CD4-positive, alpha-beta memory T cell (primary cell): ENCODE results near the gene NACC2. TPM values are rescaled to one million over a fixed set of nuclear protein-coding genes. Genes with fewer than 3 reads are reported as not detected.
"Not testable (repeated sequence)": the region's sequence is repeated elsewhere in the genome, so short reads cannot be mapped to it uniquely, and the experiment has no call there.

Experiments
- CTCF ChIA-PET: fragments of 350-600 bp; sonication (Branson Sonifier 250); formaldehyde crosslinking; loops from one replicate; lab custom pipeline; 2021; ENCODE audit warnings: inconsistent platforms; ENCODE audit not compliant: partially characterized antibody; lab: Charles Lee
- POLR2A ChIA-PET: fragments of 350-600 bp; sonication (Branson Sonifier 250); formaldehyde crosslinking; loops from one replicate; lab custom pipeline; 2021; ENCODE audit not compliant: partially characterized antibody; lab: Charles Lee
- DNase-seq, 5 donors: peaks; one replicate each; pipeline versions ENCODE4 v3.0.0 to v3.0.0-alpha.2; 2020 to 2022; ENCODE audit warnings: mixed read lengths in 1 of 5
- H3K27ac ChIP-seq: one replicate; pipeline ENCODE4 v1.7.0; 2013; ENCODE audit warnings: low read depth, low read length
- H3K27me3 ChIP-seq: 2 replicates; pipeline ENCODE4 v1.7.0; 2013; ENCODE audit warnings: mild to moderate bottlenecking, low read length, moderate library complexity; ENCODE audit not compliant: insufficient read depth
- H3K36me3 ChIP-seq: 2 replicates; pipeline ENCODE4 v1.7.0; 2013; ENCODE audit warnings: mild to moderate bottlenecking, low read length, moderate library complexity; ENCODE audit not compliant: insufficient read depth
- H3K4me1 ChIP-seq: 2 replicates; pipeline ENCODE4 v1.7.0; 2013; ENCODE audit warnings: mild to moderate bottlenecking, low read length, moderate library complexity; ENCODE audit not compliant: insufficient read depth
- H3K4me3 ChIP-seq, 2 donors: one replicate each; pipeline ENCODE4 v1.7.0; 2013; ENCODE audit warnings: low read length in 2 of 2, mild to moderate bottlenecking in 1 of 2
- H3K9me3 ChIP-seq, 2 donors: one replicate each; pipeline ENCODE4 v1.7.0; 2013; ENCODE audit warnings: low read length in 2 of 2, control low read depth in 1 of 2; ENCODE audit not compliant: control insufficient read depth in 1 of 2
- H3K27ac Mint-ChIP-seq, 7 donors: one replicate each; pipeline ENCODE4 v1.8.0; 2020 to 2021; ENCODE audit warnings: mixed read lengths in 7 of 7, mild to moderate bottlenecking in 6 of 7, inconsistent platforms in 3 of 7, moderate library complexity in 3 of 7
- H3K27me3 Mint-ChIP-seq, 2 donors: one replicate each; pipeline ENCODE4 v1.8.0; 2020 to 2021; ENCODE audit warnings: mixed read lengths in 2 of 2
- H3K36me3 Mint-ChIP-seq, 2 donors: one replicate each; pipeline ENCODE4 v1.8.0; 2020 to 2021; ENCODE audit warnings: mixed read lengths in 2 of 2, inconsistent platforms in 1 of 2, mild to moderate bottlenecking in 1 of 2
- H3K4me1 Mint-ChIP-seq, 4 donors: one replicate each; pipeline ENCODE4 v1.8.0; 2020 to 2021; ENCODE audit warnings: mixed read lengths in 4 of 4, mild to moderate bottlenecking in 1 of 4
- H3K4me3 Mint-ChIP-seq, 8 donors: one replicate each; pipeline ENCODE4 v1.8.0; 2020 to 2021; ENCODE audit warnings: mixed read lengths in 8 of 8, mild to moderate bottlenecking in 7 of 8, moderate library complexity in 6 of 8, inconsistent platforms in 3 of 8
- H3K9me3 Mint-ChIP-seq, 8 donors: one replicate each; pipeline ENCODE4 v1.8.0; 2020 to 2021; ENCODE audit warnings: mixed read lengths in 8 of 8, mild to moderate bottlenecking in 5 of 8, inconsistent platforms in 3 of 8, moderate library complexity in 1 of 8
- intact Hi-C: fragments of 100-400 bp; cut with micrococcal nuclease; formaldehyde crosslinking; loops from one replicate; pipeline ENCODE4 v1.15.1; 2023
- polyA plus RNA-seq, 2 donors: library from polyadenylated mRNA; unstranded; fragments of 300-500 nt; fragmentation: Illumina TruSeq; gene quantifications; one replicate each; pipeline ENCODE4 v1.2.3, GENCODE V29; 2021
- total RNA-seq, 2 experiments: library from RNA; stranded (reverse); gene quantifications; one replicate each; pipeline ENCODE4 v1.2.3, GENCODE V29; 2021

The NACC2 gene
- total and polyA plus RNA-seq, 4 experiments from 2014 or later: 0.58 to 12.2 (median 7.1) TPM

DNA sequence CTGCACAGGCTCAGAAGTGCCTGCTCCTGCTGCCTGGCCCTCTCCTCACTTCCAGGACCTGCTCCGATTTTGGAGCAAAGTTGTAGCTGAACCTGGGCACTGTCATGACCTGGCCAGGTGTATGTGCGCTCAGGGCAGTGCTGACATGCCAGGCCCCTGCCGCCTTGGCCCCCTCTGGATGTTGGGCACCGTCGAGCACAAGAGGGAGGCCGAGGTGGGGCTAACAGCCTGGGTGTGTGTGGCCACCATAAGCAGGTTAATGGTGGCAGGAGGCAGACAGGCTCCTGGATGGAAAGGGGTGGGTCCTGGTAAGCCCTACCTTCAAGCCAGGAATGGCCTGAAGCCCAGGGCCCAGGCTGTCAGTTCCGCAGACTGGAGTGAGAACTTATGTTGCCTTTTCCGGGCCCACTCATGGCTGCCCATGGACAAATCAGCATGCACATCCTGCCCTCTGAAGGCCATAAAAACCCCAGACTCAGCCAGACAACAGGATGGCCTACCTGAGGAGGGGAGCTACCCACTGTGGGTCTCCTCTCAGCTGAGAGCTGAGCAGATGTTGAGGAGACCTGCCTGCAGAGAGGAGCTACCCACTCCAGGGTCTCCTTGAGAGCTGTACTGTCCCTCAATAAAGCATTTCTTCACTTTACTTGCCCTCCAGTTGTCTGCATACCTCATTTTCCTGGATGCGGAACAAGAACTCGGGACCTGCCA lies 66.2 kb downstream of the NACC2 start:
- peaks cover 15 to 36% of the 10 kb centered on the region in 2 donors for H3K36me3 Mint-ChIP-seq
- H3K9me3 Mint-ChIP-seq: peaks cover 0 to 3% (median 0%) of the 10 kb centered on the region in 8 donors
- ChIA-PET POLR2A (no interaction called here), CTCF (no interaction called here)
- no peaks in the 10 kb centered on the region for H3K27me3 Mint-ChIP-seq
- Histone ChIP-seq H3K27ac (no peak overlapping the region), H3K27me3 (no peaks in the 10 kb centered on the region), H3K4me1 (no peaks in the 10 kb centered on the region), H3K4me3 (no peak overlapping the region), H3K36me3 (no peaks in the 10 kb centered on the region), H3K9me3 (no peaks in the 10 kb centered on the region)
- no peak for DNase-seq
- no peak overlapping the region for H3K27ac Mint-ChIP-seq
- peaks cover 0 to 16% (median 6%) of the 10 kb centered on the region in 4 donors for H3K4me1 Mint-ChIP-seq
- H3K4me3 Mint-ChIP-seq: no peak overlapping the region
- intact Hi-C loops: no loop called here

DNA sequence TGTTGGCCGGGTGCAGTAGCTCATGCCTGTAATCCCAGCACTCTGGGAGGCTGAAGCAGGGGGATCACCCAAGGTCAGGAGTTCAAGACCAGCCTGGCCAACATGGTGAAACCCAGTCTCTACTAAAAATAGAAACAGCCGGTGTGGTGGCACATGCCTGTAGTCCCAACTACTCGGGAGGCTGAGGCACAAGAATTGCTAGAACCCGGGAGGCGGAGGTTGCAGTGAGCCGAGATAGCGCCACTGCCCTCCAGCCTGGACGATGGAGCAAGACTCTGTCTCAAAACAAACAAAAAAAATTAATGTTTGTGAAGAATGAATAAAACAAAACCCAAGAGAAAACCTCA lies 68.2 kb downstream of the NACC2 start:
- H3K27me3 Mint-ChIP-seq, H3K36me3 ChIP-seq, H3K4me1 ChIP-seq, H3K27ac ChIP-seq, H3K27me3 ChIP-seq, POLR2A ChIA-PET, CTCF ChIA-PET, H3K9me3 Mint-ChIP-seq, H3K27ac Mint-ChIP-seq, H3K9me3 ChIP-seq, intact Hi-C loops, H3K4me3 ChIP-seq, DNase-seq, H3K4me3 Mint-ChIP-seq: not testable (repeated sequence)
- peaks cover 11 to 29% of the 10 kb centered on the region in 2 donors for H3K36me3 Mint-ChIP-seq
- peaks cover 0 to 17% (median 9%) of the 10 kb centered on the region in 4 donors for H3K4me1 Mint-ChIP-seq

DNA sequence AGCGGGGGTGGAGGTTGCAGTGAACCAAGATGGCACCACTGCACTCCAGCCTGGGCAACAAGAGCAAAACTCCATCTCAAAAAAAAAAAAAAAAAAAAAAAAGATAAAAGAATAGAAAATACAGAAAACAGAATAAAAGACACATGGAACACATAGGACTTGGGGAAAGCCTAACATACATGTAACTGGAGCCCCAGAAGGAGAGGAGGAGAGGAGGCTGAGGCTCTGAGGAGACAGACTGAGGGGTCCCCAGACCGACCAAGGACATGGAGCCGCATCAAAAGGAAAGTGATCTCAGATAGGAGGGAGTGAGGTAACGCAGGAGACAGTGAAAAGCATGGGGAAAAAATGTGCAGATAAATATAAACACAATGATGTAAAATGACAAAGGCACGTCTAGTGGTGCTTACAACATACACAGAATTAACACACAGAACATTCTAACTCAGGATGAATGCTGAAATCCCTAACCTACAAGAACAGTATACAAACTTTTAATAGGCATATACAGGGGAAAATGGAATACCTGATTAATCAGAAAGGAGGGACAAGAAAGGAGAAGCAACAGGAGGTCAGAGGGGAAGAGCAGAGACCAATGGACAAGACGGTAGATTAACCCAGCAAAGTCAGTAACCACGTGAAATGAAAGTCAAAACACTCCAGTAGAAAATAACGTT lies 68.7 kb downstream of the NACC2 start:
- Mint-ChIP-seq H3K27ac (no peak overlapping the region), H3K4me3 (no peak overlapping the region), H3K9me3 (peaks cover 0 to 3% (median 0%) of the 10 kb centered on the region in 8 donors), H3K4me1 (peaks cover 2 to 20% (median 10%) of the 10 kb centered on the region in 4 donors), H3K36me3 (peaks cover 11 to 29% of the 10 kb centered on the region in 2 donors), H3K27me3 (no peaks in the 10 kb centered on the region)
- H3K9me3 ChIP-seq: no peaks in the 10 kb centered on the region
- no peaks in the 10 kb centered on the region for H3K27me3 ChIP-seq
- ChIA-PET CTCF (no interaction called here), POLR2A (no interaction called here)
- no peak overlapping the region for H3K4me3 ChIP-seq
- DNase-seq: no peak
- no peaks in the 10 kb centered on the region for H3K36me3 ChIP-seq
- no peaks in the 10 kb centered on the region for H3K4me1 ChIP-seq
- no peak overlapping the region for H3K27ac ChIP-seq
- intact Hi-C loops: no loop called here

- peaks cover 2 to 22% (median 13%) of the 10 kb centered on the region in 4 donors for H3K4me1 Mint-ChIP-seq
- peaks cover 0 to 3% (median 0%) of the 10 kb centered on the region in 8 donors for H3K9me3 Mint-ChIP-seq
- H3K9me3 ChIP-seq: no peaks in the 10 kb centered on the region
- no peak overlapping the region for H3K4me3 ChIP-seq
- H3K4me1 ChIP-seq: no peaks in the 10 kb centered on the region
- peaks cover 7 to 24% of the 10 kb centered on the region in 2 donors for H3K36me3 Mint-ChIP-seq
- POLR2A ChIA-PET: no interaction called here
- no peaks in the 10 kb centered on the region for H3K27me3 Mint-ChIP-seq
- H3K27me3 ChIP-seq: no peaks in the 10 kb centered on the region
- H3K4me3 Mint-ChIP-seq: peak overlapping the region in 1 of 8 donors; percentile 68
- peak overlapping the region in 1 of 7 donors; percentile 53 for H3K27ac Mint-ChIP-seq
- DNase-seq: no peak
- no peak overlapping the region for H3K27ac ChIP-seq
- intact Hi-C loops: no loop called here
- H3K36me3 ChIP-seq: no peaks in the 10 kb centered on the region
- CTCF ChIA-PET: no interaction called here
Observed at GRCh38 chr9:136025481-136025880, 69.6 kb downstream of the NACC2 start.

DNA sequence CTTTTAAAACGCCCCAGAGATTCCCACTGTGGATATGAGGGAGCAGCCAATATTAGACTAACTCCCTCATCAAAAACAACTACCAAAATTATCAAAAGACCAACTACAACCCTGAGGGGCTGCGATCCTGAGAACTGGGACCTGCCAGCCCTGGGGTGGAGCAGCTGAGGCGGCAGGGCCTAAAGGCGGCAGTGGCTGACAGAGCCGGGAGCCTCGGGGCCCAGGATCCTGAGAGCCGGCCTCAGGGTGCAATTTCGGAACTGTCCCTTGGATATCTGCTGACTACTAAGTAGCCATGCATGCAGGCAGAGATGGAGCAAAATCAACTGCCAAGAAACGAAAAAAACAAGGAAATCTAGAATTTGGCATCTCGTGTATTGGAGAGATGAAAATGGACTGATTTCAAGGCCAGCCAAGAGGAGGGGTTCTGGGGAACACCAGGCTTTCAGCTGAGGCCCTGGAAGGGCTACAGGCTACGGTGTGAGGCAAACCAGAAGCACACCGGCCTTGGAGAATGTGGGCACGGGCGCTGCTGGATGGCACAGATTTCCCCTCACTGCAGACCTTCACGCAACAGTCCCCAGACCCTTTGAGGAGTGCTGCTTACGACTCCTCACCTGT lies 70.3 kb downstream of the NACC2 start:
- POLR2A ChIA-PET: no interaction called here
- H3K27ac Mint-ChIP-seq: no peak overlapping the region

GRCh38 chr9:136024286-136024685 lies 70.8 kb downstream of the NACC2 start:
- Mint-ChIP-seq H3K9me3 (peaks cover 0 to 3% (median 0%) of the 10 kb centered on the region in 8 donors), H3K27me3 (no peaks in the 10 kb centered on the region), H3K27ac (peak overlapping the region in 3 of 7 donors; percentile 35 to 70 (median 51)), H3K36me3 (peaks cover 7 to 23% of the 10 kb centered on the region in 2 donors), H3K4me1 (peaks cover 2 to 22% (median 13%) of the 10 kb centered on the region in 4 donors), H3K4me3 (no peak overlapping the region)
- Histone ChIP-seq H3K36me3 (no peaks in the 10 kb centered on the region), H3K27ac (no peak overlapping the region), H3K9me3 (no peaks in the 10 kb centered on the region), H3K4me3 (no peak overlapping the region), H3K4me1 (no peaks in the 10 kb centered on the region), H3K27me3 (no peaks in the 10 kb centered on the region)
- intact Hi-C loops: no loop called here
- no peak for DNase-seq
- ChIA-PET POLR2A (no interaction called here), CTCF (no interaction called here)

More for the DNA sequence above, 70.3 kb downstream of the NACC2 start:
- no peaks in the 10 kb centered on the region for H3K9me3 ChIP-seq
- intact Hi-C loops: no loop called here
- H3K36me3 Mint-ChIP-seq: peaks cover 7 to 24% of the 10 kb centered on the region in 2 donors
- no peaks in the 10 kb centered on the region for H3K4me1 ChIP-seq
- H3K27me3 Mint-ChIP-seq: no peaks in the 10 kb centered on the region
- H3K4me3 ChIP-seq: no peak overlapping the region
- H3K36me3 ChIP-seq: no peaks in the 10 kb centered on the region
- CTCF ChIA-PET: no interaction called here
- no peaks in the 10 kb centered on the region for H3K27me3 ChIP-seq
- H3K27ac ChIP-seq: no peak overlapping the region
- peaks cover 0 to 3% (median 0%) of the 10 kb centered on the region in 8 donors for H3K9me3 Mint-ChIP-seq
- DNase-seq: no peak
- H3K4me3 Mint-ChIP-seq: no peak overlapping the region
- H3K4me1 Mint-ChIP-seq: peaks cover 2 to 22% (median 13%) of the 10 kb centered on the region in 4 donors
